HepG2 (cell line): Measurements from ENCODE around the gene RNF126. TPM values are rescaled to one million over a fixed set of nuclear protein-coding genes. Genes with fewer than 3 reads are reported as not detected.
A peak's percentile ranks its signal among the peaks of the same experiment; 100 is the strongest.

Experiments
- ATAC-seq: fragments of 200-7000 bp; cut with Tn5 transposase; 3 replicates; pipeline ENCODE4 v1.9.1; 2020; ENCODE audit warnings: mild to moderate bottlenecking, moderate library complexity
- BruUV-seq: library from RNA; stranded (reverse); fragments of 400-500 nt; replicated peaks from 2 replicates; lab custom pipeline; 2021; lab: Mats Ljungman, UMichigan
- CTCF ChIA-PET: fragments of 300-600 bp; formaldehyde crosslinking; extraction: SDS; loops from one replicate; lab custom pipeline; 2021; ENCODE audit warnings: low total read pairs, inconsistent platforms, low intra/inter-chr PET ratio; lab: Yijun Ruan, JAX
- POLR2A ChIA-PET: fragments of 350-600 bp; sonication (Branson Sonifier 250); formaldehyde crosslinking; loops from one replicate; lab custom pipeline; 2020; ENCODE audit warnings: antibody characterized with exemption, inconsistent platforms; lab: Yijun Ruan, JAX
- DNase-seq: peaks from one replicate; pipeline ENCODE4 v3.0.0-alpha.2; 2015; ENCODE audit warnings: low spot score
- FAIRE-seq: peaks from 3 replicates; lab custom pipeline; 2011; peaks lifted over from hg19 to GRCh38; lab: Jason Lieb, UNC
- H2AFZ ChIP-seq: one replicate; pipeline ENCODE4 v1.6.1; 2011; ENCODE audit warnings: low read length, inconsistent platforms
- H3K27ac ChIP-seq: fragments of 300-600 bp; 3 replicates; pipeline ENCODE4 v1.8.0; 2011; ENCODE audit warnings: mixed run types, mild to moderate bottlenecking, mixed read lengths, low read length, inconsistent platforms; ENCODE audit not compliant: insufficient read depth; ENCODE audit errors: extremely low read length
- H3K27me3 ChIP-seq, 2 experiments: fragments of 200-600 bp in 1 of 2; 2 replicates in 1 of 2; 3 replicates in 1 of 2; pipeline versions ENCODE4 v1.6.0 to v1.8.0; 2011; ENCODE audit warnings: low read length in 2 of 2, mild to moderate bottlenecking in 2 of 2, moderate library complexity in 2 of 2, inconsistent platforms in 1 of 2; ENCODE audit not compliant: insufficient read depth in 2 of 2, control insufficient read depth in 1 of 2
- H3K36me3 ChIP-seq, 2 experiments: fragments of 200-600 bp in 1 of 2; replicated peaks in 1 of 2; 2 replicates in 1 of 2; 3 replicates in 1 of 2; pipeline versions ENCODE4 v1.5.1 to v1.8.0; 2011; ENCODE audit warnings: low read length in 2 of 2, inconsistent platforms in 1 of 2; ENCODE audit not compliant: insufficient read depth in 2 of 2, control insufficient read depth in 1 of 2
- H3K4me1 ChIP-seq: 2 replicates; pipeline ENCODE4 v1.5.1; 2012; ENCODE audit warnings: low read length, inconsistent platforms; ENCODE audit not compliant: insufficient read depth
- H3K4me2 ChIP-seq: 2 replicates; pipeline ENCODE4 v1.6.0; 2011; ENCODE audit warnings: low read depth, low read length, inconsistent platforms
- H3K4me3 ChIP-seq, 3 experiments: fragments of 200-600 bp in 1 of 3; sonication (generic), shearing (Covaris generic) in 1 of 3; replicated peaks in 1 of 3; 2 replicates each; pipeline ENCODE4 v1.5.1; 2011 to 2016; ENCODE audit warnings: low read length in 3 of 3, inconsistent platforms in 2 of 3, low read depth in 2 of 3, mild to moderate bottlenecking in 2 of 3, control low read depth in 1 of 3, mixed read lengths in 1 of 3; ENCODE audit not compliant: insufficient read depth in 1 of 3
- H3K79me2 ChIP-seq: one replicate; pipeline ENCODE4 v1.6.1; 2011; ENCODE audit warnings: low read length, inconsistent platforms; ENCODE audit not compliant: insufficient read depth
- H3K9ac ChIP-seq: 2 replicates; pipeline ENCODE4 v1.6.0; 2011; ENCODE audit warnings: mild to moderate bottlenecking, low read depth, low read length, inconsistent platforms; ENCODE audit not compliant: insufficient read depth
- H3K9me3 ChIP-seq: 2 replicates; pipeline ENCODE4 v1.5.1; 2012; ENCODE audit warnings: mild to moderate bottlenecking, low read length
- H4K20me1 ChIP-seq: 2 replicates; pipeline ENCODE4 v1.6.0; 2011; ENCODE audit warnings: inconsistent platforms, mild to moderate bottlenecking, low read length, moderate library complexity; ENCODE audit not compliant: insufficient read depth
- ADNP ChIP-seq: sonication (generic); formaldehyde crosslinking; IDR thresholded peaks from 2 replicates; pipeline ENCODE4 v1.4.0; 2020; ENCODE audit warnings: missing genetic modification reagents
- AGO2 ChIP-seq: fragments of 200-400 bp; formaldehyde crosslinking; optimal IDR thresholded peaks from 2 replicates; pipeline ENCODE3; 2017; ENCODE audit warnings: mild to moderate bottlenecking, low read depth, low read length, moderate library complexity
- PAWR ChIP-seq: sonication (generic); formaldehyde crosslinking; IDR thresholded peaks from 2 replicates; pipeline ENCODE4 v1.4.0; 2020; ENCODE audit warnings: missing genetic modification reagents, mild to moderate bottlenecking, borderline replicate concordance
- PCBP1 ChIP-seq: fragments of 200-400 bp; formaldehyde crosslinking; IDR thresholded peaks from 2 replicates; pipeline ENCODE4 v1.6.1; 2017; ENCODE audit warnings: mild to moderate bottlenecking, low read depth, low read length, borderline replicate concordance
- TBL1XR1 ChIP-seq: fragments of 150-350 bp; IDR thresholded peaks from 2 replicates; pipeline ENCODE4 v1.6.1; 2014; ENCODE audit warnings: borderline replicate concordance, low read length; ENCODE audit not compliant: partially characterized antibody
- TCF12 ChIP-seq, 2 experiments: fragments of 450-650 bp in 1 of 2; sonication (generic) in 1 of 2; formaldehyde crosslinking in 1 of 2; IDR thresholded peaks; 2 replicates each; pipeline versions ENCODE4 v1.6.1 to v1.8.0; 2017 to 2022; ENCODE audit warnings: antibody characterized with exemption in 1 of 2, mild to moderate bottlenecking in 1 of 2, missing genetic modification reagents in 1 of 2, moderate library complexity in 1 of 2
- ZBTB42 ChIP-seq: sonication (generic); formaldehyde crosslinking; IDR thresholded peaks from 2 replicates; pipeline ENCODE4 v1.5.0; 2020; ENCODE audit warnings: mild to moderate bottlenecking, missing genetic modification reagents
- ZBTB44 ChIP-seq: sonication (generic); formaldehyde crosslinking; IDR thresholded peaks from 2 replicates; pipeline ENCODE4 v1.4.0; 2020; ENCODE audit warnings: missing genetic modification reagents
- ZNF44 ChIP-seq: sonication (generic); formaldehyde crosslinking; IDR thresholded peaks from 2 replicates; pipeline ENCODE4 v1.5.1; 2020; ENCODE audit warnings: mild to moderate bottlenecking, missing genetic modification reagents
- ZNF746 ChIP-seq: sonication (generic); formaldehyde crosslinking; IDR thresholded peaks from 2 replicates; pipeline ENCODE4 v1.8.0; 2022; ENCODE audit warnings: mild to moderate bottlenecking, missing genetic modification reagents
- WGBS: methylation state at CpG from one replicate; pipeline ENCODE4 v1.1.6; 2017; ENCODE audit warnings: low lambda C conversion rate; 5-methylcytosine and 5-hydroxymethylcytosine counted together
- in situ Hi-C: cut with HindIII; loops from 2 replicates; pipeline ENCODE4 v1.10.0; 2017; ENCODE audit warnings: low pct_unique_long_range_greater_than_20kb; ENCODE audit not compliant: extremely low pct_ligation_motif_present
- intact Hi-C: fragments of 100-400 bp; cut with micrococcal nuclease; formaldehyde crosslinking; loops from one replicate; pipeline ENCODE4 v1.10.0; 2022; ENCODE audit not compliant: unreplicated experiment
- polyA plus RNA-seq, 8 experiments: library from polyadenylated mRNA; depleted of rRNA in 3 of 8; stranded (reverse) in 7 of 8; unstranded in 1 of 8; fragments of >200 nt; fragmentation: Illumina TruSeq in 4 of 8; extraction: Trizol in 4 of 8; gene quantifications; 2 replicates each; pipeline versions ENCODE4 v1.2.1 to v1.2.3, GENCODE V29; 2011 to 2016; ENCODE audit warnings: low read depth in 4 of 8, missing spikeins in 1 of 8, mixed read lengths in 1 of 8; ENCODE audit not compliant: insufficient read depth in 1 of 8
- total RNA-seq, 5 experiments: library from RNA; depleted of rRNA; stranded (reverse); fragments of >200 nt; fragmentation: Illumina TruSeq; extraction: Trizol; gene quantifications; 2 replicates each; pipeline ENCODE4 v1.2.3, GENCODE V29; 2016; ENCODE audit warnings: low read depth in 1 of 5
- TF ChIP-seq, protein P1 (sequence below): sonication (generic); formaldehyde crosslinking; IDR thresholded peaks from 2 replicates; pipeline ENCODE4 v1.4.0; 2020; ENCODE audit warnings: missing genetic modification reagents

Gene RNF126
- total and polyA plus RNA-seq, 2 of the 13 experiments (the other 11 are each of a cell fraction or from before 2014, with no cell fraction given): 23.2 to 34.0 TPM

DNA sequence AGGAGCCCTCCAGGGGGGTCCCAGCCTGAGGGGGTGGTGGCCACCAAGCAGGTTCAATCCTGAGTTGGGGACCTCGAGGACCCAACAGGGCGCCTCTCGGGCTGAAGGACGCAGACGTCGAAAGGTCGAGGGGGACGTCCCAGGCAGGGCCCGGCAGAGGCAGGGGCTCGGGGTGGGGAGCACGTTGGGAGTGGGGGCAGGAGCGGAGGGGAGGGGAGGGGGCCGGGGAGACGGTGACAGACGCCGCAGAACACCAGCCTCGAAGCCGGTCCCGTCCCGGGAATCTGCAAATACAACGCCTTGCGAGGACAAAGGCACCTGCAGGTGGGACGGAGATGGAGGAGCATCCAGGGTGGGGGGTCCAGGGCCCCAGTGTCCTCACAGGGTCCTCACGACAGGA is 19.3 kb downstream of the RNF126 start:
- no peak overlapping the region for H3K4me3 ChIP-seq
- peaks cover 4% of the 10 kb centered on the region; the same call in 1 of the 2 replicates for H4K20me1 ChIP-seq
- H2AFZ ChIP-seq: no peak overlapping the region
- no TSS peak for BruUV-seq
- TF ChIP-seq TCF12 (IDR thresholded peaks at IDR 0.05) (no peak), TCF12 (CRISPR knock-in tag; IDR thresholded peaks at IDR 0.05) (no peak), TBL1XR1 (no peak), PCBP1 (0 out of 2 replicates have a peak, but pooled peaks have one; percentile 48)
- CTCF ChIA-PET: no interaction called here
- H3K36me3 ChIP-seq: peaks cover 8 to 15% of the 10 kb centered on the region in 2 experiments; a peak in 2 of 5 replicates
- ATAC-seq (no peak), DNase-seq (no peak), FAIRE-seq (no peak)
- POLR2A ChIA-PET: no interaction called here
- H3K27ac ChIP-seq: no peak overlapping the region
- no peak overlapping the region for H3K4me2 ChIP-seq
- no peaks in the 10 kb centered on the region for H3K79me2 ChIP-seq
- H3K27me3 ChIP-seq: no peaks in the 10 kb centered on the region
- H3K9me3 ChIP-seq: no peaks in the 10 kb centered on the region
- 93% methylated on average over 24 of the region's 24 CpGs for WGBS
- H3K9ac ChIP-seq: no peak overlapping the region
- intact Hi-C loops (no loop called here), in situ Hi-C loops (no loop called here)
- H3K4me1 ChIP-seq: 0 out of 2 replicates have a peak, but pooled peaks cover 6% of the 10 kb centered on the region

DNA sequence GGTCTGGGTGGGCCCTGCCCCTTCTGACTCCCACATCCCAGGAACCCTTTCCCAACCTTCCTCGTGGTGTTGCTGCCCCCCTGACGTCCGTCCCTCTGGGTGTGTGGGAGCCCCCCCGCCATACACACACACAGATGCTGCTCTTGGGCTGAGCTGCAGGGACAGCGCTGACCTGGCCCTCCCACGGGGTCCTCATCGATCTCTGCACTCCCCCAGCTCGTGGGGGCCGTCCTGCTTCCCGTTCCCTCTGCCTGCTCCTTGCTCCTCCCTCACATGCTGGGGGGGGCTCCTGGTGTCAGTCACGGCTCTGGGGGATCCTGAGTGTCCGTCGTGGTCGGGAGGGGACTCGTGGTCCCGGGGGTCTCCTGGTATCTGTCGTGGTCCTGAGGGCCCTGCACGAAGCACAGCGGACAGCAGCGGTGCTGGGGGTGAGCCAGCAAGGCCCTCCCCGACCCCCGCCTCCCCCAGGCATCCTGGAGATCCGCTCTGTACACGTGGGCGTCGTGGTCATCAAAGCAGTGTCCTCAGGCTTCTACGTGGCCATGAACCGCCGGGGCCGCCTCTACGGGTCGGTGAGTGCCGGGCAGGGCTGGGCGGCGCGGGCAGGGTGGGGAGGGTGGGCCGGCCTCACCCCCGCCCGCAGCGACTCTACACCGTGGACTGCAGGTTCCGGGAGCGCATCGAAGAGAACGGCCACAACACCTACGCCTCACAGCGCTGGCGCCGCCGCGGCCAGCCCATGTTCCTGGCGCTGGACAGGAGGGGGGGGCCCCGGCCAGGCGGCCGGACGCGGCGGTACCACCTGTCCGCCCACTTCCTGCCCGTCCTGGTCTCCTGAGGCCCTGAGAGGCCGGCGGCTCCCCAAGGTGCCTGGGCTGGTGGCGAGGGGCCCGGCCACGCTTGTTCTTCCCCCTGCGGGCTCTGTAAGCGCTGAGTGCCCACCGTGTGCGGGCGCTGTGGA is 20.0 kb downstream of the RNF126 start:
- CTCF ChIA-PET: no interaction called here
- Histone ChIP-seq H2AFZ (no peak overlapping the region), H3K36me3 (peaks cover 4 to 11% of the 10 kb centered on the region in 2 experiments; a peak in 2 of 5 replicates), H3K4me3 (no peak overlapping the region), H3K4me2 (no peak overlapping the region), H3K4me1 (0 out of 2 replicates have a peak, but pooled peaks cover 7% of the 10 kb centered on the region), H4K20me1 (peaks cover 4% of the 10 kb centered on the region; the same call in 1 of the 2 replicates), H3K9ac (no peak overlapping the region), H3K27me3 (no peaks in the 10 kb centered on the region), H3K9me3 (no peaks in the 10 kb centered on the region), H3K79me2 (no peaks in the 10 kb centered on the region), H3K27ac (no peak overlapping the region)
- ATAC-seq (no peak), DNase-seq (no peak), FAIRE-seq (no peak)
- intact Hi-C loops (no loop called here), in situ Hi-C loops (no loop called here)
- 94% methylated on average over 35 of the region's 70 CpGs for WGBS
- POLR2A ChIA-PET: interaction anchor here (1.3 kb wide), 1 partner anchor 17 kb away, joined by 3 read pairs; no protein-coding TSS in a partner anchor
- TF ChIP-seq ZNF746 (CRISPR knock-in tag) (no peak), AGO2 (peak; percentile 10), PAWR (CRISPR knock-in tag) (no peak), ZNF44 (CRISPR knock-in tag) (no peak), ZBTB42 (CRISPR knock-in tag) (no peak), ADNP (CRISPR knock-in tag) (no peak), ZBTB44 (CRISPR knock-in tag) (no peak)
- TF ChIP-seq, protein P1, sequence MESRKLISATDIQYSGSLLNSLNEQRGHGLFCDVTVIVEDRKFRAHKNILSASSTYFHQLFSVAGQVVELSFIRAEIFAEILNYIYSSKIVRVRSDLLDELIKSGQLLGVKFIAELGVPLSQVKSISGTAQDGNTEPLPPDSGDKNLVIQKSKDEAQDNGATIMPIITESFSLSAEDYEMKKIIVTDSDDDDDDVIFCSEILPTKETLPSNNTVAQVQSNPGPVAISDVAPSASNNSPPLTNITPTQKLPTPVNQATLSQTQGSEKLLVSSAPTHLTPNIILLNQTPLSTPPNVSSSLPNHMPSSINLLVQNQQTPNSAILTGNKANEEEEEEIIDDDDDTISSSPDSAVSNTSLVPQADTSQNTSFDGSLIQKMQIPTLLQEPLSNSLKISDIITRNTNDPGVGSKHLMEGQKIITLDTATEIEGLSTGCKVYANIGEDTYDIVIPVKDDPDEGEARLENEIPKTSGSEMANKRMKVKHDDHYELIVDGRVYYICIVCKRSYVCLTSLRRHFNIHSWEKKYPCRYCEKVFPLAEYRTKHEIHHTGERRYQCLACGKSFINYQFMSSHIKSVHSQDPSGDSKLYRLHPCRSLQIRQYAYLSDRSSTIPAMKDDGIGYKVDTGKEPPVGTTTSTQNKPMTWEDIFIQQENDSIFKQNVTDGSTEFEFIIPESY (CRISPR knock-in tag): peak; percentile 17; the same call in 1 of the 2 replicates
- no TSS peak for BruUV-seq
